HL-60 (cell line): ENCODE data around the gene ACTN4.

Experiments
- CTCF ChIP-seq: IDR thresholded peaks from one replicate; pipeline ENCODE4 v1.5.1; 2011; ENCODE audit warnings: low read length, control low read depth, inconsistent platforms; ENCODE audit not compliant: insufficient read depth
- POLR2AphosphoS5 ChIP-seq: IDR thresholded peaks from 2 replicates; pipeline ENCODE4 v1.6.1; 2012; ENCODE audit warnings: low read depth
- REST ChIP-seq: IDR thresholded peaks from 2 replicates; pipeline ENCODE4 v1.6.1; 2012; ENCODE audit warnings: low read depth; ENCODE audit not compliant: insufficient replicate concordance

DNA sequence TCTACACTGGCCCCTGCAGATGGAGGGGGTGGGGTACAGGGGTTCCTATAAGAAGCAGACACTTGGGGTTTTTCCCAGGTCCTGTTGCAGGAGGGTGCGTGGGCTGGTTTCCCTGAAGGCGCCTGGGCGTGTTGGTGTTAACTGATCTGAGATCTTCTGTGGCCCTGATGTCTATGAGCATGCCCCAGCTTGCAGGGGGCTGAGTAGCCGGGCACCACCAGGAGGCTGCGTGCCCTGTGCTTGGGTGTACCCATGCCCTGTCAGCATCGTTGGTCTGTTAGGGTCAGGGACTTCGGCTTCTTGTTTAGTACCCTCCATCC is 51.5 kb downstream of the ACTN4 start:
- TF ChIP-seq CTCF, result no peak
- TF ChIP-seq POLR2AphosphoS5, result no peak
- TF ChIP-seq REST, result no peak
